Measurements from ENCODE around the gene GSE1.

Gene GSE1

GRCh38 chr16:85636234-85636812 is 23.2 kb downstream of the GSE1 start:
- DNase-seq = no peak

GRCh38 chr16:85637061-85637807 is 24.1 kb downstream of the GSE1 start:
- DNase-seq = no peak

- DNase-seq = no peak
Observed at GRCh38 chr16:85637808-85638647, 24.9 kb downstream of the GSE1 start.

- no peak for DNase-seq
Observed at GRCh38 chr16:85638695-85639409, 25.7 kb downstream of the GSE1 start.

- no peak for DNase-seq
Observed at GRCh38 chr16:85639529-85640253, 26.6 kb downstream of the GSE1 start.

GRCh38 chr16:85640254-85640558 is 27.1 kb downstream of the GSE1 start:
- no peak for DNase-seq

GRCh38 chr16:85640585-85640984 is 27.5 kb downstream of the GSE1 start:
- DNase-seq = no peak

- no peak for DNase-seq
Observed at GRCh38 chr16:85641305-85641704, 28.2 kb downstream of the GSE1 start.

GRCh38 chr16:85641776-85642176 is 28.7 kb downstream of the GSE1 start:
- no peak for DNase-seq

GRCh38 chr16:85642762-85643358 is 29.7 kb downstream of the GSE1 start:
- no peak for DNase-seq

- DNase-seq = no peak
Observed at GRCh38 chr16:85643631-85644030, 30.5 kb downstream of the GSE1 start.

GRCh38 chr16:85644093-85644712 is 31.1 kb downstream of the GSE1 start:
- DNase-seq = no peak

GRCh38 chr16:85645021-85645589 is 32.0 kb downstream of the GSE1 start:
- DNase-seq = no peak

- DNase-seq = no peak
Observed at GRCh38 chr16:85646358-85646907, 33.3 kb downstream of the GSE1 start.

- DNase-seq = no peak
Observed at GRCh38 chr16:85646976-85647375, 33.9 kb downstream of the GSE1 start.

GRCh38 chr16:85648070-85648714 is 35.1 kb downstream of the GSE1 start:
- DNase-seq = no peak

- no peak for DNase-seq
Observed at GRCh38 chr16:85648805-85649204, 35.7 kb downstream of the GSE1 start.

GRCh38 chr16:85649411-85650134 is 36.5 kb downstream of the GSE1 start:
- no peak for DNase-seq

- DNase-seq = no peak
Observed at GRCh38 chr16:85650135-85650843, 37.2 kb downstream of the GSE1 start.
